HCT116 (cell line): ENCODE data around the gene HIBADH. TPM values are rescaled to one million over a fixed set of nuclear protein-coding genes. Genes with fewer than 3 reads are reported as not detected.

Experiments
- ATAC-seq: fragments of 200-7000 bp; cut with Tn5 transposase; 2 replicates; pipeline ENCODE4 v1.9.1; 2020; ENCODE audit warnings: mild to moderate bottlenecking, moderate library complexity
- BruUV-seq: library from RNA; stranded (reverse); fragments of 400-500 nt; replicated peaks from 2 replicates; lab custom pipeline; 2021; lab: Mats Ljungman, UMichigan
- CTCF ChIA-PET: fragments of 300-600 bp; sonication (Branson Sonifier 250); formaldehyde crosslinking; loops from one replicate; lab custom pipeline; 2021; ENCODE audit warnings: antibody characterized with exemption; lab: Charles Lee
- POLR2A ChIA-PET: fragments of 300-600, 350-600 bp; sonication (Branson Sonifier 250); formaldehyde crosslinking; loops from one replicate; lab custom pipeline; 2021; ENCODE audit warnings: antibody characterized with exemption; lab: Charles Lee
- RAD21 ChIA-PET, 2 experiments: fragments of 300-600 bp; sonication (Branson Sonifier 250); formaldehyde crosslinking; loops; one replicate each; lab custom pipeline; 2023; ENCODE audit warnings: low total read pairs in 2 of 2; ENCODE audit not compliant: uncharacterized antibody in 2 of 2, unreplicated experiment in 2 of 2, low non-redundant PET in 1 of 2; lab: Charles Lee
- DNase-seq: peaks from one replicate; pipeline ENCODE4 v3.0.0-alpha.2; 2010; ENCODE audit warnings: low read depth, low spot score
- H2AFZ ChIP-seq: fragments of 200-600 bp; shearing (Covaris generic), sonication (generic); 2 replicates; pipeline ENCODE4 v1.6.1; 2017; ENCODE audit warnings: low read depth, mixed run types, mixed read lengths, antibody characterized with exemption, low read length; ENCODE audit not compliant: poor library complexity, severe bottlenecking
- H3K27ac ChIP-seq: 2 replicates; pipeline ENCODE4 v1.5.1; 2012; ENCODE audit warnings: low read depth, low read length
- H3K27me3 ChIP-seq: fragments of 200-600 bp; sonication (generic); 2 replicates; pipeline ENCODE4 v1.6.1; 2016; ENCODE audit warnings: mixed run types, low read length, mixed read lengths; ENCODE audit not compliant: insufficient read depth
- H3K36me3 ChIP-seq, 2 experiments: fragments of 200-500 bp in 1 of 2; fragments of 200-600 bp in 1 of 2; sonication (Bioruptor generic) in 1 of 2; sonication (generic) in 1 of 2; 2 replicates each; pipeline versions ENCODE4 v1.5.1 to v1.6.1; 2014 to 2016; ENCODE audit warnings: low read length in 2 of 2, inconsistent platforms in 1 of 2, mixed read lengths in 1 of 2, mixed run types in 1 of 2; ENCODE audit not compliant: insufficient read depth in 2 of 2, control insufficient read depth in 1 of 2
- H3K4me1 ChIP-seq, 2 experiments: fragments of 200-600 bp in 1 of 2; sonication (generic) in 1 of 2; 2 replicates each; pipeline versions ENCODE4 v1.5.1 to v1.6.1; 2012 to 2017; ENCODE audit warnings: low read length in 2 of 2, inconsistent platforms in 1 of 2, mild to moderate bottlenecking in 1 of 2, mixed read lengths in 1 of 2, mixed run types in 1 of 2, moderate library complexity in 1 of 2; ENCODE audit not compliant: insufficient read depth in 2 of 2, control insufficient read depth in 1 of 2
- H3K4me2 ChIP-seq: fragments of 200-600 bp; sonication (generic); 2 replicates; pipeline ENCODE4 v1.6.1; 2017; ENCODE audit warnings: mixed run types, low read length, mixed read lengths
- H3K4me3 ChIP-seq, 2 experiments: fragments of 200-600 bp in 1 of 2; sonication (generic) in 1 of 2; replicated peaks in 1 of 2; 2 replicates each; pipeline ENCODE4 v1.5.1; 2011 to 2016; ENCODE audit warnings: low read length in 2 of 2, control low read depth in 1 of 2, low read depth in 1 of 2, mild to moderate bottlenecking in 1 of 2, mixed read lengths in 1 of 2, mixed run types in 1 of 2
- H3K79me2 ChIP-seq: fragments of 200-600 bp; sonication (generic); 2 replicates; pipeline ENCODE4 v1.6.1; 2017; ENCODE audit warnings: mild to moderate bottlenecking, mixed run types, low read length, moderate library complexity, mixed read lengths; ENCODE audit not compliant: insufficient read depth
- H3K9ac ChIP-seq: fragments of 200-600 bp; sonication (generic); 2 replicates; pipeline ENCODE4 v1.6.1; 2016; ENCODE audit warnings: low read length, mixed read lengths
- H3K9me2 ChIP-seq: fragments of 200-600 bp; sonication (generic), shearing (Covaris generic); 2 replicates; pipeline ENCODE4 v1.6.1; 2017; ENCODE audit warnings: mixed run types, mild to moderate bottlenecking, moderate library complexity; ENCODE audit not compliant: insufficient read depth
- H3K9me3 ChIP-seq, 2 experiments: fragments of 200-500 bp in 1 of 2; fragments of 200-600 bp in 1 of 2; sonication (Bioruptor generic) in 1 of 2; sonication (generic) in 1 of 2; 2 replicates each; pipeline ENCODE4 v1.6.1; 2014 to 2017; ENCODE audit warnings: low read length in 2 of 2, mixed read lengths in 2 of 2, inconsistent platforms in 1 of 2, low read depth in 1 of 2, mild to moderate bottlenecking in 1 of 2, mixed run types in 1 of 2, moderate library complexity in 1 of 2; ENCODE audit not compliant: control insufficient read depth in 1 of 2, insufficient read depth in 1 of 2
- H4K20me1 ChIP-seq: fragments of 200-600 bp; sonication (generic), shearing (Covaris generic); 2 replicates; pipeline ENCODE4 v1.6.1; 2017; ENCODE audit warnings: mixed run types, mild to moderate bottlenecking, moderate library complexity; ENCODE audit not compliant: insufficient read depth
- CEBPB ChIP-seq: IDR thresholded peaks from 2 replicates; pipeline ENCODE4 v1.6.1; 2012; ENCODE audit warnings: low read depth
- EZH2phosphoT487 ChIP-seq: fragments of 200-600 bp; IDR thresholded peaks from 2 replicates; pipeline ENCODE4 v1.6.1; 2018; ENCODE audit warnings: antibody characterized with exemption, borderline replicate concordance
- JUND ChIP-seq: IDR thresholded peaks from 2 replicates; pipeline ENCODE4 v1.6.1; 2012
- RAD21 ChIP-seq: IDR thresholded peaks from 2 replicates; pipeline ENCODE4 v1.6.1; 2012; ENCODE audit warnings: low read depth, mild to moderate bottlenecking
- SP1 ChIP-seq: IDR thresholded peaks from 2 replicates; pipeline ENCODE4 v1.6.1; 2012; ENCODE audit warnings: low read depth
- YY1 ChIP-seq: IDR thresholded peaks from 2 replicates; pipeline ENCODE4 v1.6.1; 2011; ENCODE audit warnings: low read length, low read depth, moderate library complexity, mild to moderate bottlenecking; ENCODE audit not compliant: insufficient replicate concordance; ENCODE audit errors: extremely low read depth
- intact Hi-C: fragments of 100-400 bp; cut with micrococcal nuclease; formaldehyde crosslinking; loops from 2 replicates; pipeline ENCODE4 v1.10.0; 2022
- total RNA-seq: library from RNA; stranded (reverse); gene quantifications from one replicate; pipeline ENCODE4 v1.2.1, GENCODE V29; 2021; ENCODE audit not compliant: unreplicated experiment
- TF ChIP-seq, protein P1 (sequence below): IDR thresholded peaks from 2 replicates; pipeline ENCODE4 v1.6.1; 2012; ENCODE audit warnings: low read depth
- TF ChIP-seq, protein P2 (sequence below): IDR thresholded peaks from 2 replicates; pipeline ENCODE4 v1.6.1; 2012
- TF ChIP-seq, protein P3 (sequence below), 3 experiments: fragments of 200-600 bp in 1 of 3; sonication (generic) in 1 of 3; IDR thresholded peaks in 2 of 3; conservative IDR thresholded peaks in 1 of 3; 2 replicates each; pipeline ENCODE4 v1.5.1; 2012 to 2017; ENCODE audit warnings: low read depth in 2 of 3, low read length in 2 of 3, antibody characterized with exemption in 1 of 3, borderline replicate concordance in 1 of 3, control low read depth in 1 of 3, mild to moderate bottlenecking in 1 of 3, mixed read lengths in 1 of 3, mixed run types in 1 of 3, moderate library complexity in 1 of 3; ENCODE audit not compliant: insufficient read depth in 1 of 3

The HIBADH gene
- total RNA-seq, 1 experiment from 2014 or later: 32.4 TPM

DNA sequence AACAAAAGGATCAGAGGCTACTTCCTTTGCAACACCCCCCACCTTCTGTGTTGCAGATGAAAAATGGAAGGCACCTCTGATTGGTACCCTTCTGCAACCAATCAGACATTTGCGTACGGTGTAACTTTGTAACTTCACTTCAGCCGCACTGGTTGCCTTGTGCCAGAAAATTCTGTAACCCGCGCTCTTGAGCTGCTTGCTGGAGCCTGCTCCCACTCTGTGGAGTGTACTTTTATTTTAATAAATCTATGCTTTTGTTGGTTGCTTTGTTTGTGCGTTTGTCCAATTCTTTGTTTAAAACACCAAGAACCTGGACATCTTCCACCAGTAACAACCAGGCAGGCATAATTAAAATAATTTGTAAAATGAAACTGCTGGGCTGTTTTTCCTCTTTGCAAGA, 45.8 kb upstream of the HIBADH start:
- ATAC-seq: no peak

More for the DNA sequence above, 45.8 kb upstream of the HIBADH start:
- Histone ChIP-seq H3K4me2 (no peak overlapping the region), H3K9me3 (no peaks in the 10 kb centered on the region), H3K27me3 (no peaks in the 10 kb centered on the region), H3K9me2 (no peaks in the 10 kb centered on the region), H3K4me3 (no peak overlapping the region), H3K4me1 (peaks cover 0 to 6% of the 10 kb centered on the region in 2 experiments; a peak in 1 of 4 replicates), H3K36me3 (no peaks in the 10 kb centered on the region), H3K27ac (no peak overlapping the region), H2AFZ (no peak overlapping the region), H4K20me1 (no peaks in the 10 kb centered on the region), H3K9ac (no peak overlapping the region), H3K79me2 (no peaks in the 10 kb centered on the region)
- TF ChIP-seq, protein P1, sequence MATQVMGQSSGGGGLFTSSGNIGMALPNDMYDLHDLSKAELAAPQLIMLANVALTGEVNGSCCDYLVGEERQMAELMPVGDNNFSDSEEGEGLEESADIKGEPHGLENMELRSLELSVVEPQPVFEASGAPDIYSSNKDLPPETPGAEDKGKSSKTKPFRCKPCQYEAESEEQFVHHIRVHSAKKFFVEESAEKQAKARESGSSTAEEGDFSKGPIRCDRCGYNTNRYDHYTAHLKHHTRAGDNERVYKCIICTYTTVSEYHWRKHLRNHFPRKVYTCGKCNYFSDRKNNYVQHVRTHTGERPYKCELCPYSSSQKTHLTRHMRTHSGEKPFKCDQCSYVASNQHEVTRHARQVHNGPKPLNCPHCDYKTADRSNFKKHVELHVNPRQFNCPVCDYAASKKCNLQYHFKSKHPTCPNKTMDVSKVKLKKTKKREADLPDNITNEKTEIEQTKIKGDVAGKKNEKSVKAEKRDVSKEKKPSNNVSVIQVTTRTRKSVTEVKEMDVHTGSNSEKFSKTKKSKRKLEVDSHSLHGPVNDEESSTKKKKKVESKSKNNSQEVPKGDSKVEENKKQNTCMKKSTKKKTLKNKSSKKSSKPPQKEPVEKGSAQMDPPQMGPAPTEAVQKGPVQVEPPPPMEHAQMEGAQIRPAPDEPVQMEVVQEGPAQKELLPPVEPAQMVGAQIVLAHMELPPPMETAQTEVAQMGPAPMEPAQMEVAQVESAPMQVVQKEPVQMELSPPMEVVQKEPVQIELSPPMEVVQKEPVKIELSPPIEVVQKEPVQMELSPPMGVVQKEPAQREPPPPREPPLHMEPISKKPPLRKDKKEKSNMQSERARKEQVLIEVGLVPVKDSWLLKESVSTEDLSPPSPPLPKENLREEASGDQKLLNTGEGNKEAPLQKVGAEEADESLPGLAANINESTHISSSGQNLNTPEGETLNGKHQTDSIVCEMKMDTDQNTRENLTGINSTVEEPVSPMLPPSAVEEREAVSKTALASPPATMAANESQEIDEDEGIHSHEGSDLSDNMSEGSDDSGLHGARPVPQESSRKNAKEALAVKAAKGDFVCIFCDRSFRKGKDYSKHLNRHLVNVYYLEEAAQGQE: no peak
- TF ChIP-seq, protein P2, sequence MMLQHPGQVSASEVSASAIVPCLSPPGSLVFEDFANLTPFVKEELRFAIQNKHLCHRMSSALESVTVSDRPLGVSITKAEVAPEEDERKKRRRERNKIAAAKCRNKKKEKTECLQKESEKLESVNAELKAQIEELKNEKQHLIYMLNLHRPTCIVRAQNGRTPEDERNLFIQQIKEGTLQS: no peak
- no peak for TF ChIP-seq JUND
- no peak for TF ChIP-seq SP1
- no peak for TF ChIP-seq CEBPB
- no peak for TF ChIP-seq EZH2phosphoT487
- TF ChIP-seq RAD21: no peak
- TF ChIP-seq YY1: no peak
- TF ChIP-seq, protein P3, sequence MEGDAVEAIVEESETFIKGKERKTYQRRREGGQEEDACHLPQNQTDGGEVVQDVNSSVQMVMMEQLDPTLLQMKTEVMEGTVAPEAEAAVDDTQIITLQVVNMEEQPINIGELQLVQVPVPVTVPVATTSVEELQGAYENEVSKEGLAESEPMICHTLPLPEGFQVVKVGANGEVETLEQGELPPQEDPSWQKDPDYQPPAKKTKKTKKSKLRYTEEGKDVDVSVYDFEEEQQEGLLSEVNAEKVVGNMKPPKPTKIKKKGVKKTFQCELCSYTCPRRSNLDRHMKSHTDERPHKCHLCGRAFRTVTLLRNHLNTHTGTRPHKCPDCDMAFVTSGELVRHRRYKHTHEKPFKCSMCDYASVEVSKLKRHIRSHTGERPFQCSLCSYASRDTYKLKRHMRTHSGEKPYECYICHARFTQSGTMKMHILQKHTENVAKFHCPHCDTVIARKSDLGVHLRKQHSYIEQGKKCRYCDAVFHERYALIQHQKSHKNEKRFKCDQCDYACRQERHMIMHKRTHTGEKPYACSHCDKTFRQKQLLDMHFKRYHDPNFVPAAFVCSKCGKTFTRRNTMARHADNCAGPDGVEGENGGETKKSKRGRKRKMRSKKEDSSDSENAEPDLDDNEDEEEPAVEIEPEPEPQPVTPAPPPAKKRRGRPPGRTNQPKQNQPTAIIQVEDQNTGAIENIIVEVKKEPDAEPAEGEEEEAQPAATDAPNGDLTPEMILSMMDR (IDR thresholded peaks at IDR 0.05 in 2 of 3, conservative IDR thresholded peaks at IDR 0.05 in 1 of 3; ENCODE audit: borderline replicate concordance in 1 of 3, insufficient read depth in 1 of 3, low read depth in 2 of 3, low read length in 2 of 3): no peak
- no peak for DNase-seq
- BruUV-seq: no TSS peak
- ChIA-PET POLR2A (no interaction called here), CTCF (no interaction called here), RAD21 (no interaction called here)
- intact Hi-C loops: no loop called here
